GM18517 (cell line): ENCODE data around the gene ANKRD36B.
"Not testable (repeated sequence)": the region's sequence is repeated elsewhere in the genome, so short reads cannot be mapped to it uniquely, and the experiment has no call there.

Experiments used
- ATAC-seq: cut with Tn5 transposase; IDR thresholded peaks from one replicate; pipeline ENCODE4 v1.9.1; 2021; ENCODE audit warnings: mild to moderate bottlenecking, moderate library complexity; ENCODE audit not compliant: unreplicated experiment

The ANKRD36B gene

DNA sequence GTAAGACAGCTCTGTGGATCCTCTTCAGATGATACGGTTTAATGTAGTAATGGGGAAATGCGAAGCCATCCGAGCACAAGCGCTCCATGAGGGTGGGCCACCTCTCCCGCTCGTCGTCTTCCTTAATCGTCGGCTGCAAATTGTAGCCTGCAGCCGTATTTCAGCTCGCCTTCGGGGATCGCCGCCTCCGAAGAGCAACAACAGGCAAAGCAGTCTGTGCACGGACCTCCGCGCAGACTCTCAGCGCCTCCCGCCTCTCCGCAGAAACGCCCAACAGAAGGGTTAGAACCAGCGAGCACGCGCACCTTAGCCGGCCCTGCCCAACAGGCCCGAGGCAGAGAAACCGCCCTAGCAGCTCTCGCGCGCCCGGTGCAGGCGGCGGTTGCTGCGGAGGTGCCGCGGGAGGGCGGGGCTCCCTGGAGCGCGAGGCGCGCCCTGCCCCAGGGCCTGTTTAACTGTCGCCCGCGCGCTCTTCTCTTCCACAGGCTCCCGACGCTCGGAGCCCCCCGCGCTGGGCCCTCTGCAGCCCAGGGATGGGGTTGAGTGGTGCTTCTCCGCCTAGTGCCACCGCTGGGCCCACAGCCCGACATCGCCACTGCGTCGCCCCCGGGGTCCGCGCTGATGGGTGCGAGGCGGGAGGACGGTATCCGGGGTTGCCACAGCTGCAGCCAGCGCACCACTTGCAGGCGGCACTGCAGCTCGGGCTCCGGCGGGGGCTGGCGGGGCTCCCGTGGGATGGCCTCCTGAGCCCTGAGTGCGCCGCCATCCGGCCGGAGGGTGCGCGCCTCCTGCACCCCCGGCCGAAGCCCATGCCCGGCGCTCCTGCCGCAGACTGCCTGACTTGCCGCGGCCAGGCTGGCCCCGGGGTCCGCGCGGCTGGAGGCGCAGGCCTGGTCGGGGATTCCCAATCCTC is at the start of gene ANKRD36B:
TSS of gene ANKRD36B (minus strand) at position 280 of the 913 bp plus-strand sequence. CDS start at position 88, 192 bp downstream.
- peak; percentile 58 for ATAC-seq

GRCh38 chr2:97626049-97626430 is 36.4 kb upstream of the ANKRD36B start:
- ATAC-seq: not testable (repeated sequence)

GRCh38 chr2:97625354-97626048 is 35.8 kb upstream of the ANKRD36B start:
- ATAC-seq: not testable (repeated sequence)

DNA sequence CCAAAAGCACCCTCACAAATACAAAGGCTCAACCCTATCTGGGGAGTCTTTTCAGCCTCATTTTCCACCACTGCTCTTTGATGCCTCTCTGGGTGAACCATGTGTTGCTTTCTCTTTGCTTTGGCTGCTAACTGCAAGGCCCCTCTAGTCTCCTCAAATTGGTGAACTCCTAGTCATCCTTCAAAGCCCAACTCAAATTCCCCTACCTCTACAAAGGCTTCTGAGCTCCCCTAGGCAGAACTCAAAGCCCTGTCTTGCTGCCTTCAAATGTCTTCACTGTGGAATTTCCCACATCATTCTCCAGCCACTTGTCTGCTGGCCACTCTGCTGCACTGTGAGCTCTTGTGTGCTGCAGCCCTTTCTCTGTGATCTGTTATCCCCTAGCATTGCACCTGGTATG is 33.3 kb upstream of the ANKRD36B start:
- not testable (repeated sequence) for ATAC-seq

DNA sequence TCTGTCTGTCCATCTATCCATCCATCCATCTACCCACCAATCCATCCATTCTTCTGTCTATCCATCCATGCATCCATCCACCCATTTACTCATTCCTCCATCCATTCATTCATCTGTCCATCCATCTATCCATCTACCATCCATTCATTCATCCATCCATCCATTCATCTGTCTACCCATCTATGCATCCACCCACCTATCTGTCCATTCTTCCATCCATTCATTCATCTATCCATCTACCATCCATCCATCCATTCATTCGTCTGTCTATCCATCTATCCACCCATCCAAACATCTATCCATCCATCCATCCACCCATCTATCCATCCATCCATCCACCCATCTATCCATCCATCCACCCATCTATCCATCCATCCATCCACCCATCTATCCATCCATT is 30.8 kb upstream of the ANKRD36B start:
- not testable (repeated sequence) for ATAC-seq

GRCh38 chr2:97618939-97619827 is 29.5 kb upstream of the ANKRD36B start:
- ATAC-seq: not testable (repeated sequence)

GRCh38 chr2:97617911-97618310 is 28.2 kb upstream of the ANKRD36B start:
- ATAC-seq: no peak

GRCh38 chr2:97615746-97616145 is 26.1 kb upstream of the ANKRD36B start:
- ATAC-seq: not testable (repeated sequence)

- not testable (repeated sequence) for ATAC-seq
Observed at GRCh38 chr2:97611895-97612294, 22.2 kb upstream of the ANKRD36B start.

DNA sequence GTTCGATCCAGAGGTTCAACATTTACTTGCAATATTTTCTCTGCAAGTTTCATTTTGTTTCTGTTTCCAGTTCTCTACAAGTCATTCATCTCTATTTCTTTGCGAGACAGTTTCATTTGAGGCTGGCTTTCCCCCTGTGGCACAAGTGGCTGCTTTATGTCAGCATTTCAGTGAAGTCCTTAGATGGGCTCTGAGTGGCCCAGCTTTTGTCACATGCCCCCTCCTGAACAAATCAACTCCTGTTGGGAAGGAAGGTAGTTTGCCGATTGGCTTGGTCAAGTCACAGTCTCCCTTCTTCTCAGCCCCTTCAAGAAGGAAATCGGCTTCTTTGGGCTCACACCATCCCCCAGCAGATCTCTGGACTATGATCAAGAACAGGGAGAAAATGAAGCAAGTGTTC is 19.1 kb upstream of the ANKRD36B start:
- ATAC-seq: not testable (repeated sequence)

GRCh38 chr2:97605524-97606339 is 16.1 kb upstream of the ANKRD36B start:
- ATAC-seq: not testable (repeated sequence)

- not testable (repeated sequence) for ATAC-seq
Observed at GRCh38 chr2:97605109-97605508, 15.4 kb upstream of the ANKRD36B start.

DNA sequence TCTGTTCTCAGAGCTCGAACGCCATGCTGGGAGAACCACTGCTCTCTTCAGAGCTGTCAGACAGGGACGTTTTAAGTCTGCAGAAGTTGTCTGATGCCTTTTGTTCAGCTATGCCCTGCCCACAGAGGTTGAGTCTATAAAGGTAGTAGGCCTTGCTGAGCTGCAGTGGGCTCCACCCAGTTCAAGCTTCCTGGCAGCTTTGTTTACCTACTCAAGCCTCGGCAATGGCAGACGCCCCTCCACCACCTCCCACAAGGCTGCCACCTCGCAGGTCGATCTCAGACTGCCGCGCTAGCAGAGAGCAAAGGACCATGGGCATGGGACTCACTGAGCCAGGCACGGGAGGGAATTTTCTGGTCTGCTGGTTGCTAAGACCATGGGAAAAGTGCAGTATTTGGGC is 11.9 kb upstream of the ANKRD36B start:
- ATAC-seq: not testable (repeated sequence)

GRCh38 chr2:97596180-97596579 is 6.5 kb upstream of the ANKRD36B start:
- not testable (repeated sequence) for ATAC-seq

- ATAC-seq: not testable (repeated sequence)
Observed at GRCh38 chr2:97593520-97593919, 3.8 kb upstream of the ANKRD36B start.

- ATAC-seq: peak; percentile 62
Observed at GRCh38 chr2:97590515-97591394, 1.1 kb upstream of the ANKRD36B start.

- ATAC-seq: not testable (repeated sequence)
Observed at GRCh38 chr2:97589257-97589597, 450 bp downstream of the ANKRD36B start.

DNA sequence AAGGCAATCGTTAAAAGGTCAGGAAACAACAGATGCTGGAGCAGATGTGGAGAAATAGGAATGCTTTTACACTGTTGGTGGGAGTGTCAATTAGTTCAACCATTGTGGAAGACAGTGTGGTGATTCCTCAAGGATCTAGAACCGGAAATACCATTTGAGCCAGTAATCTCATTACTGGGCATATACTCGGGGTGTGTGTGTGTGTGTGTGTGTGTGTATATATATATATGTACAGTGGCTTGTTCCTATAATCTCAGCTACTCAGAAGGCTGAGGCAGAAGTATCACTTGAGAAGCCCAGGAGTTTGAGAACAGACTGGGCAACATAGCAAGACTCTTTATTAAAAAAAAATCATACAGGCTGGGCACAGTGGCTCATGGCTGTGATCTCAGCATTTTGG is 24.0 kb downstream of the ANKRD36B start:
- not testable (repeated sequence) for ATAC-seq

DNA sequence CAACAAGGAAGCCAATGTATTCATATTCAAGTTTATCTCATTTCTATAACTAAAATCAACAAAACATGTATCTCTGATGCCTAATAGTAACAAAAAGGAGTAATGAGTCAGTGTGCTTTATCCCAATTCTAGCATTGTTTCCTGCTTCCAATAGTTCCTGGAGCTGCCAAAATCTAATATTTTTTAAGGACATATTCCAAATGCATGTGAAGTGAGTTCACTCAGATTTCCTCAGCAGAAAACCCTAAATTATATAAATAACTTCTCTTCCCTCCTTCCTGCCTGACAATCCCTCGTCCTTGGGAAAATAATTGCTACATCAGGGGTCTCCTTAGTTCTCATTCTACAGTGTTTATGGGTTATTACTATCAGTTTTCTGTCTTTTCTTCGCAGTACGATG is 37.3 kb downstream of the ANKRD36B start:
- ATAC-seq: not testable (repeated sequence)
